ENCODE measurements around the gene CTNNBL1. TPM values are rescaled to one million over a fixed set of nuclear protein-coding genes. Genes with fewer than 3 reads are reported as not detected.

Gene CTNNBL1
- total RNA-seq, 1 donor from 2014 or later = 33.3 TPM

GRCh38 chr20:37759052-37759553 is 65.3 kb downstream of the CTNNBL1 start:
- Histone ChIP-seq H3K4me1 (no peaks in the 10 kb centered on the region), H3K27me3 (no peaks in the 10 kb centered on the region), H3K4me3 (no peak overlapping the region), H3K9me3 (no peaks in the 10 kb centered on the region), H3K36me3 (peaks cover 4 to 27% of the 10 kb centered on the region in 2 donors), H3K27ac (no peak overlapping the region)
- no peak for DNase-seq (ENCODE audit: low spot score in 2 of 2)
- no peak for TF ChIP-seq CTCF (IDR thresholded peaks at IDR 0.05)
- intact Hi-C loops (cut with DNase I) = no loop called here

- DNase-seq (ENCODE audit: low spot score in 2 of 2) = no peak
- H3K36me3 ChIP-seq = peaks cover 4 to 27% of the 10 kb centered on the region in 2 donors
- H3K27ac ChIP-seq = no peak overlapping the region
- intact Hi-C loops (cut with DNase I) = no loop called here
- H3K27me3 ChIP-seq = no peaks in the 10 kb centered on the region
- H3K4me3 ChIP-seq = no peak overlapping the region
- no peak for TF ChIP-seq CTCF (IDR thresholded peaks at IDR 0.05)
- H3K4me1 ChIP-seq = no peaks in the 10 kb centered on the region
- no peaks in the 10 kb centered on the region for H3K9me3 ChIP-seq
These were observed 66.0 kb downstream of the CTNNBL1 start for GRCh38 chr20:37759761-37760209.

GRCh38 chr20:37760322-37760721 is 66.5 kb downstream of the CTNNBL1 start:
- Histone ChIP-seq H3K27me3 (no peaks in the 10 kb centered on the region), H3K4me1 (no peaks in the 10 kb centered on the region), H3K4me3 (no peak overlapping the region), H3K27ac (no peak overlapping the region), H3K9me3 (no peaks in the 10 kb centered on the region), H3K36me3 (peaks cover 4 to 27% of the 10 kb centered on the region in 2 donors)
- no peak for DNase-seq (ENCODE audit: low spot score in 2 of 2)
- no peak for TF ChIP-seq CTCF (IDR thresholded peaks at IDR 0.05)
- intact Hi-C loops (cut with DNase I) = no loop called here

GRCh38 chr20:37762716-37763485 is 69.1 kb downstream of the CTNNBL1 start:
- no peak overlapping the region for H3K27ac ChIP-seq
- H3K9me3 ChIP-seq = no peaks in the 10 kb centered on the region
- DNase-seq (ENCODE audit: low spot score in 2 of 2) = no peak
- no peaks in the 10 kb centered on the region for H3K4me1 ChIP-seq
- no peak for TF ChIP-seq CTCF (IDR thresholded peaks at IDR 0.05)
- H3K4me3 ChIP-seq = no peak overlapping the region
- intact Hi-C loops (cut with DNase I) = no loop called here
- no peaks in the 10 kb centered on the region for H3K27me3 ChIP-seq
- H3K36me3 ChIP-seq = peaks cover 4 to 18% of the 10 kb centered on the region in 2 donors

- no peak for TF ChIP-seq CTCF (IDR thresholded peaks at IDR 0.05)
These were observed 70.6 kb downstream of the CTNNBL1 start for GRCh38 chr20:37764333-37764935.

More at GRCh38 chr20:37764333-37764935, 70.6 kb downstream of the CTNNBL1 start:
- H3K4me1 ChIP-seq = no peaks in the 10 kb centered on the region
- peaks cover 4 to 23% of the 10 kb centered on the region in 2 donors for H3K36me3 ChIP-seq
- no peaks in the 10 kb centered on the region for H3K9me3 ChIP-seq
- H3K27me3 ChIP-seq = no peaks in the 10 kb centered on the region
- H3K27ac ChIP-seq = no peak overlapping the region
- DNase-seq (ENCODE audit: low spot score in 2 of 2) = no peak
- intact Hi-C loops (cut with DNase I) = no loop called here
- H3K4me3 ChIP-seq = no peak overlapping the region
